Testis (tissue), 3 donors: ENCODE results near the gene TIMM8A. TPM values are rescaled to one million over a fixed set of nuclear protein-coding genes. Genes with fewer than 3 reads are reported as not detected.

Experiments used
- DNase-seq: peaks from one replicate; pipeline ENCODE4 v3.0.0-alpha.2; 2019
- H3K27ac ChIP-seq, 2 donors: fragments of 200-600 bp; sonication (generic); one replicate each; pipeline ENCODE4 v1.5.1; 2019
- H3K27me3 ChIP-seq: fragments of 200-600 bp; sonication (generic); one replicate; pipeline ENCODE4 v1.5.1; 2019
- H3K36me3 ChIP-seq: fragments of 200-600 bp; sonication (generic); one replicate; pipeline ENCODE4 v1.5.1; 2017; ENCODE audit warnings: low read depth; ENCODE audit errors: missing control alignments
- H3K4me1 ChIP-seq: fragments of 200-600 bp; sonication (generic); one replicate; pipeline ENCODE4 v1.5.1; 2019
- H3K4me3 ChIP-seq, 2 donors: fragments of 200-600 bp; sonication (generic); one replicate each; pipeline ENCODE4 v1.5.1; 2017 to 2019
- H3K9me3 ChIP-seq: fragments of 200-600 bp; sonication (generic); one replicate; pipeline ENCODE4 v1.5.1; 2017
- CTCF ChIP-seq, 3 experiments: fragments of 450-650 bp in 2 of 3; fragments of 200-600 bp in 1 of 3; sonication (generic) in 1 of 3; IDR thresholded peaks; one replicate each; pipeline ENCODE4 v1.5.1; 2016 to 2019; ENCODE audit warnings: antibody characterized with exemption in 3 of 3, mild to moderate bottlenecking in 2 of 3, moderate library complexity in 1 of 3
- POLR2A ChIP-seq: fragments of 450-650 bp; IDR thresholded peaks from one replicate; pipeline ENCODE4 v1.6.1; 2017; ENCODE audit warnings: antibody characterized with exemption, mild to moderate bottlenecking, moderate library complexity
- WGBS, 2 donors: methylation state at CpG; one replicate each; pipeline ENCODE4 v1.1.5; 2018; 5-methylcytosine and 5-hydroxymethylcytosine counted together
- intact Hi-C: fragments of 100-400 bp; cut with DNase I; formaldehyde crosslinking; loops from one replicate; pipeline ENCODE4 v1.15.1; 2023; ENCODE audit warnings: low total_unique reads
- polyA plus RNA-seq: library from polyadenylated mRNA; stranded (reverse); fragments of 350-450 nt; fragmentation: Illumina TruSeq; extraction: RNeasy Lipid Tissue Mini Kit (QIAGEN cat#74804); gene quantifications from one replicate; pipeline ENCODE4 v1.2.3, GENCODE V29; 2014; ENCODE audit warnings: low read depth, low replicate concordance; ENCODE audit not compliant: insufficient read depth
- total RNA-seq, 2 donors: library from RNA; depleted of rRNA; stranded (reverse); fragments of >200 nt; gene quantifications; one replicate each; pipeline ENCODE4 v1.2.3, GENCODE V29; 2016

The TIMM8A gene
- total and polyA plus RNA-seq, 3 donors from 2014 or later: 8.2 to 11.1 (median 9.3) TPM

GRCh38 chrX:101377547-101377946 is 29.0 kb upstream of the TIMM8A start:
- no peak for DNase-seq
- TF ChIP-seq POLR2A: no peak
- Histone ChIP-seq H3K27me3 (no peaks in the 10 kb centered on the region), H3K9me3 (no peaks in the 10 kb centered on the region), H3K4me3 (no peak overlapping the region), H3K4me1 (no peaks in the 10 kb centered on the region), H3K27ac (no peak overlapping the region), H3K36me3 (no peaks in the 10 kb centered on the region)
- WGBS, 2 donors: 63 to 100% methylated on average over 1 of the region's 1 CpG
- intact Hi-C loops: no loop called here

- Histone ChIP-seq H3K27me3 (no peaks in the 10 kb centered on the region), H3K4me3 (no peak overlapping the region), H3K9me3 (no peaks in the 10 kb centered on the region), H3K4me1 (no peaks in the 10 kb centered on the region), H3K27ac (no peak overlapping the region), H3K36me3 (no peaks in the 10 kb centered on the region)
- WGBS, 2 donors: 52 to 57% methylated on average over 3 of the region's 3 CpGs
- no peak for DNase-seq
- TF ChIP-seq CTCF (IDR thresholded peaks at IDR 0.05) (no peak), POLR2A (no peak)
- intact Hi-C loops: no loop called here
Observed at GRCh38 chrX:101370888-101371504, 22.5 kb upstream of the TIMM8A start.

- TF ChIP-seq CTCF (IDR thresholded peaks at IDR 0.05) (no peak), POLR2A (no peak)
- no peaks in the 10 kb centered on the region for H3K9me3 ChIP-seq
- no peak overlapping the region for H3K4me3 ChIP-seq
- intact Hi-C loops: no loop called here
- no peaks in the 10 kb centered on the region for H3K36me3 ChIP-seq
- DNase-seq: no peak
- H3K27me3 ChIP-seq: no peaks in the 10 kb centered on the region
- WGBS, 2 donors: 65 to 81% methylated on average over 6 of the region's 6 CpGs
- H3K27ac ChIP-seq: no peak overlapping the region
- H3K4me1 ChIP-seq: no peaks in the 10 kb centered on the region
Observed at GRCh38 chrX:101369687-101370086, 21.1 kb upstream of the TIMM8A start.

- Histone ChIP-seq H3K4me1 (no peaks in the 10 kb centered on the region), H3K36me3 (no peaks in the 10 kb centered on the region), H3K27ac (no peak overlapping the region), H3K9me3 (no peaks in the 10 kb centered on the region), H3K4me3 (no peak overlapping the region), H3K27me3 (no peaks in the 10 kb centered on the region)
- TF ChIP-seq POLR2A: no peak
- TF ChIP-seq CTCF (IDR thresholded peaks at IDR 0.05): no peak
- no peak for DNase-seq
- intact Hi-C loops: no loop called here
Observed at GRCh38 chrX:101368800-101369199, 20.3 kb upstream of the TIMM8A start.

- no peaks in the 10 kb centered on the region for H3K9me3 ChIP-seq
- H3K36me3 ChIP-seq: no peaks in the 10 kb centered on the region
- 75 to 92% methylated on average over 1 of the region's 1 CpG for WGBS, 2 donors
- no peak overlapping the region for H3K4me3 ChIP-seq
- intact Hi-C loops: no loop called here
- no peak overlapping the region for H3K27ac ChIP-seq
- no peaks in the 10 kb centered on the region for H3K4me1 ChIP-seq
- TF ChIP-seq CTCF (IDR thresholded peaks at IDR 0.05) (no peak), POLR2A (no peak)
- no peak for DNase-seq
- no peaks in the 10 kb centered on the region for H3K27me3 ChIP-seq
Observed at GRCh38 chrX:101365301-101365795, 16.8 kb upstream of the TIMM8A start.
